ENCODE results near the gene LAPTM5.

DNA sequence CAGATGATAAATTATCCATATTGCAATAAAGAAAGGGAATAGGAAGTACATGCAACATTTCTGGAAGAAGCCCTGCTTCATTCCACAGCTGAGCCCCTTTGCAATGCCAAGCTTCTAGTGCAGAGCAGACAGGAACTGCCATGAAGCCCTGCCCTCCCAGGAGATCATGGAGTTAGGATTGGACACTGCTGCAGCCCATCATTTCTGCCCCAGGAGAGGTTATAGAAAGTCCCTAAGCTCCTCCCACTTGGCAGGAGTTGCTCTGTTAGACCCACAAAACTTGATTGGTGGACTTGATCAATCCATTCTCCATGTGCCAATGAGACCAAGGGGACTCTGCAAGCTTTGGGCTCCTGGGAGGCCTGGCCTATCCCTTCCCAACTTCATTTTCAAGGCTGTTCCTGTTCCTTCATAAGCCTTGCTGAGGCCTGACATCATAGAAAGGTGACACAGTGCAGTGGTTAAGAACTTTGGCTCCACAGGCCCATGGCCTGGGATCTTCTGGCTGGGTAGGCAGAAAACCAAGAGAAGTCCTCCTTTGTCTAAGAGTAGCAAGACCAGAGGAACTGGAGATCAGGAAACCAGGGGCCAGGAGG is 1.3 kb upstream of the LAPTM5 start:
- TF ChIP-seq, protein P1, sequence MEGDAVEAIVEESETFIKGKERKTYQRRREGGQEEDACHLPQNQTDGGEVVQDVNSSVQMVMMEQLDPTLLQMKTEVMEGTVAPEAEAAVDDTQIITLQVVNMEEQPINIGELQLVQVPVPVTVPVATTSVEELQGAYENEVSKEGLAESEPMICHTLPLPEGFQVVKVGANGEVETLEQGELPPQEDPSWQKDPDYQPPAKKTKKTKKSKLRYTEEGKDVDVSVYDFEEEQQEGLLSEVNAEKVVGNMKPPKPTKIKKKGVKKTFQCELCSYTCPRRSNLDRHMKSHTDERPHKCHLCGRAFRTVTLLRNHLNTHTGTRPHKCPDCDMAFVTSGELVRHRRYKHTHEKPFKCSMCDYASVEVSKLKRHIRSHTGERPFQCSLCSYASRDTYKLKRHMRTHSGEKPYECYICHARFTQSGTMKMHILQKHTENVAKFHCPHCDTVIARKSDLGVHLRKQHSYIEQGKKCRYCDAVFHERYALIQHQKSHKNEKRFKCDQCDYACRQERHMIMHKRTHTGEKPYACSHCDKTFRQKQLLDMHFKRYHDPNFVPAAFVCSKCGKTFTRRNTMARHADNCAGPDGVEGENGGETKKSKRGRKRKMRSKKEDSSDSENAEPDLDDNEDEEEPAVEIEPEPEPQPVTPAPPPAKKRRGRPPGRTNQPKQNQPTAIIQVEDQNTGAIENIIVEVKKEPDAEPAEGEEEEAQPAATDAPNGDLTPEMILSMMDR (IDR thresholded peaks at IDR 0.05; ENCODE audit: extremely low read depth in 1 of 2, insufficient read depth in 1 of 2, low read depth in 1 of 2, low read length in 2 of 2), result no peak
- TF ChIP-seq POLR2A (IDR thresholded peaks at IDR 0.05; ENCODE audit: low read depth, low read length) (no peak), MYC (IDR thresholded peaks at IDR 0.05; ENCODE audit: low read depth, low read length) (no peak)
- TF ChIP-seq, protein P2, sequence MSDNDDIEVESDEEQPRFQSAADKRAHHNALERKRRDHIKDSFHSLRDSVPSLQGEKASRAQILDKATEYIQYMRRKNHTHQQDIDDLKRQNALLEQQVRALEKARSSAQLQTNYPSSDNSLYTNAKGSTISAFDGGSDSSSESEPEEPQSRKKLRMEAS (IDR thresholded peaks at IDR 0.05; ENCODE audit: insufficient read depth, insufficient read length), result no peak
